OCI-LY1 (cell line): ENCODE data around the gene GTF3C2.

Source experiments
- H2AFZ ChIP-seq: fragments of 200-600 bp; sonication (generic), shearing (Covaris generic); 2 replicates; pipeline ENCODE4 v1.6.0; 2014; ENCODE audit warnings: antibody characterized with exemption, mild to moderate bottlenecking, low read length
- H3F3A ChIP-seq: fragments of 200-600 bp; sonication (generic), shearing (Covaris generic); 2 replicates; pipeline ENCODE4 v1.6.0; 2014; ENCODE audit warnings: mild to moderate bottlenecking, antibody characterized with exemption, low read length, moderate library complexity; ENCODE audit not compliant: insufficient read depth
- H3K27ac ChIP-seq: fragments of 200-600 bp; sonication (generic); 2 replicates; pipeline ENCODE4 v1.5.1; 2014; ENCODE audit warnings: low read length, mixed run types, mild to moderate bottlenecking, low read depth; ENCODE audit not compliant: poor library complexity, severe bottlenecking
- H3K27me3 ChIP-seq: fragments of 200-600 bp; sonication (generic); 2 replicates; pipeline ENCODE4 v1.6.0; 2014; ENCODE audit warnings: antibody characterized with exemption, mild to moderate bottlenecking, low read length, moderate library complexity; ENCODE audit not compliant: insufficient read depth
- H3K36me3 ChIP-seq: fragments of 200-600 bp; sonication (generic); 2 replicates; pipeline ENCODE4 v1.6.1; 2014; ENCODE audit warnings: mild to moderate bottlenecking, antibody characterized with exemption, low read length, moderate library complexity, mixed read lengths; ENCODE audit not compliant: insufficient read depth
- H3K4me1 ChIP-seq: fragments of 200-600 bp; sonication (generic); 2 replicates; pipeline ENCODE4 v1.5.1; 2014; ENCODE audit warnings: mild to moderate bottlenecking, low read length, moderate library complexity; ENCODE audit not compliant: insufficient read depth, severe bottlenecking
- H3K4me2 ChIP-seq: fragments of 200-600 bp; sonication (generic), shearing (Covaris generic); 2 replicates; pipeline ENCODE4 v1.6.1; 2014; ENCODE audit warnings: low read length
- H3K4me3 ChIP-seq: fragments of 200-600 bp; sonication (generic); 2 replicates; pipeline ENCODE4 v1.5.1; 2014; ENCODE audit warnings: low read length, low read depth, mild to moderate bottlenecking, mixed read lengths; ENCODE audit not compliant: poor library complexity, severe bottlenecking
- H3K79me2 ChIP-seq: fragments of 200-600 bp; shearing (Covaris generic); 2 replicates; pipeline ENCODE4 v1.6.1; 2016; ENCODE audit warnings: mixed run types, low read length, mixed read lengths; ENCODE audit not compliant: insufficient read depth
- H3K9ac ChIP-seq: fragments of 200-600 bp; sonication (generic), shearing (Covaris generic); 2 replicates; pipeline ENCODE4 v1.6.1; 2014; ENCODE audit warnings: mild to moderate bottlenecking, low read length, mixed read lengths
- H3K9me2 ChIP-seq: fragments of 200-600 bp; sonication (generic), shearing (Covaris generic); 2 replicates; pipeline ENCODE4 v1.6.1; 2014; ENCODE audit warnings: low read depth, mild to moderate bottlenecking, low read length, mixed read lengths
- H3K9me3 ChIP-seq: fragments of 200-600 bp; shearing (Covaris generic); 2 replicates; pipeline ENCODE4 v1.6.1; 2014; ENCODE audit warnings: low read length, mixed read lengths
- H4K20me1 ChIP-seq: fragments of 200-600 bp; sonication (generic), shearing (Covaris generic); 2 replicates; pipeline ENCODE4 v1.6.0; 2016; ENCODE audit warnings: mild to moderate bottlenecking, low read length; ENCODE audit not compliant: insufficient read depth
- EZH2 ChIP-seq: fragments of 200-600 bp; sonication (generic), shearing (Covaris generic); IDR thresholded peaks from 2 replicates; pipeline ENCODE4 v1.8.0; 2017; ENCODE audit warnings: borderline replicate concordance, mixed run types, mild to moderate bottlenecking, antibody characterized with exemption, low read length, moderate library complexity, mixed read lengths
- TF ChIP-seq, protein P1 (sequence below): fragments of 200-600 bp; sonication (generic), shearing (Covaris generic); IDR thresholded peaks from 2 replicates; pipeline ENCODE4 v1.5.1; 2017; ENCODE audit warnings: mild to moderate bottlenecking, antibody characterized with exemption, low read length, moderate library complexity, mixed read lengths

GTF3C2 gene

DNA sequence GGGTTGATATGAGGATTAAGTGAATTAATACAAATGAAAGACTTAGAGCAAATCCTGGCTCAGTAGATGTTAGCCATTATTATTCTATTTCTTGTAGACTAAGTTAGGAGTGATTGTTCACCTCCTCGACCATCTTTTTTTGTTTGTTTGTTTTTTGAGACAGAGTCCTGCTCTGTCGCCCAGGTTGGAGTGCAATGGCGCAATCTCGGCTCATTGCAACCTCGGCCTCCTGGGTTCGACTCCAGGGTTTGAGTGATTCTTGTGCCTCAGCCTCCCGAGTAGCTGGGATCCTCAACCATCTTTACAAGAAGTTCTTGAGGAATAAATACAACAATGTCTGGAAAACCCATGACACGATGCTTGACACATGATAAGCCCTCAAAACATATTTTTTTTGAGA lies 61.6 kb downstream of the GTF3C2 start:
- TF ChIP-seq, protein P1, sequence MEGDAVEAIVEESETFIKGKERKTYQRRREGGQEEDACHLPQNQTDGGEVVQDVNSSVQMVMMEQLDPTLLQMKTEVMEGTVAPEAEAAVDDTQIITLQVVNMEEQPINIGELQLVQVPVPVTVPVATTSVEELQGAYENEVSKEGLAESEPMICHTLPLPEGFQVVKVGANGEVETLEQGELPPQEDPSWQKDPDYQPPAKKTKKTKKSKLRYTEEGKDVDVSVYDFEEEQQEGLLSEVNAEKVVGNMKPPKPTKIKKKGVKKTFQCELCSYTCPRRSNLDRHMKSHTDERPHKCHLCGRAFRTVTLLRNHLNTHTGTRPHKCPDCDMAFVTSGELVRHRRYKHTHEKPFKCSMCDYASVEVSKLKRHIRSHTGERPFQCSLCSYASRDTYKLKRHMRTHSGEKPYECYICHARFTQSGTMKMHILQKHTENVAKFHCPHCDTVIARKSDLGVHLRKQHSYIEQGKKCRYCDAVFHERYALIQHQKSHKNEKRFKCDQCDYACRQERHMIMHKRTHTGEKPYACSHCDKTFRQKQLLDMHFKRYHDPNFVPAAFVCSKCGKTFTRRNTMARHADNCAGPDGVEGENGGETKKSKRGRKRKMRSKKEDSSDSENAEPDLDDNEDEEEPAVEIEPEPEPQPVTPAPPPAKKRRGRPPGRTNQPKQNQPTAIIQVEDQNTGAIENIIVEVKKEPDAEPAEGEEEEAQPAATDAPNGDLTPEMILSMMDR = no peak
- no peak for TF ChIP-seq EZH2
- Histone ChIP-seq H3K9me2 (no peaks in the 10 kb centered on the region), H2AFZ (no peak overlapping the region), H3K9ac (no peak overlapping the region), H3K27ac (no peak overlapping the region), H3K4me3 (no peak overlapping the region), H3K4me2 (no peak overlapping the region), H3F3A (no peaks in the 10 kb centered on the region), H3K79me2 (no peaks in the 10 kb centered on the region), H3K27me3 (no peaks in the 10 kb centered on the region), H3K9me3 (no peaks in the 10 kb centered on the region), H3K36me3 (no peaks in the 10 kb centered on the region), H4K20me1 (no peaks in the 10 kb centered on the region), H3K4me1 (peaks cover 26% of the 10 kb centered on the region)

DNA sequence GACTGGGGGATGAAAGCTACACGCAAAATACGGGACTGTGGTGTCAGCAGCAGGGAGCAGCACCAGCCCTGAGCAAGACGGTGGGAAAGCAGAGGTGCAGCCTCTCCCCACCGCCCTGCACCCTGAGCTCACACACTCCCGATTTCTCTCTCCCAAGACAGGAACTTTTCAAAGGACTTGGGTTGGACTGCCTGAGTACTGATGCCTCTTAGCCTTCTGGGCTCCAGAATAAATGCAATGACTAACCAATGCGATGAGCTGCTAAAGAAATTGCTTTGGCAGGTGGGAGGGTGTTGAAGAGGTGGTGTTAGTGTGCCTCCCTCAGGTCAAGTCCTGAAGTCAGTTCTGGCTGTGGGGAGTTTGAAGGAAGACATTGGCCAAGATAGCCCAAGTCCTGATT lies 64.7 kb downstream of the GTF3C2 start:
- Histone ChIP-seq H3K79me2 (no peaks in the 10 kb centered on the region), H3K9me2 (no peaks in the 10 kb centered on the region), H3K4me1 (peaks cover 26% of the 10 kb centered on the region), H3K36me3 (no peaks in the 10 kb centered on the region), H3K9ac (no peak overlapping the region), H3F3A (no peaks in the 10 kb centered on the region), H3K4me3 (no peak overlapping the region), H2AFZ (no peak overlapping the region), H3K27me3 (no peaks in the 10 kb centered on the region), H3K27ac (no peak overlapping the region), H3K9me3 (no peaks in the 10 kb centered on the region), H3K4me2 (no peak overlapping the region), H4K20me1 (no peaks in the 10 kb centered on the region)
- TF ChIP-seq EZH2 = no peak
- TF ChIP-seq, protein P1 = peak; percentile 55

DNA sequence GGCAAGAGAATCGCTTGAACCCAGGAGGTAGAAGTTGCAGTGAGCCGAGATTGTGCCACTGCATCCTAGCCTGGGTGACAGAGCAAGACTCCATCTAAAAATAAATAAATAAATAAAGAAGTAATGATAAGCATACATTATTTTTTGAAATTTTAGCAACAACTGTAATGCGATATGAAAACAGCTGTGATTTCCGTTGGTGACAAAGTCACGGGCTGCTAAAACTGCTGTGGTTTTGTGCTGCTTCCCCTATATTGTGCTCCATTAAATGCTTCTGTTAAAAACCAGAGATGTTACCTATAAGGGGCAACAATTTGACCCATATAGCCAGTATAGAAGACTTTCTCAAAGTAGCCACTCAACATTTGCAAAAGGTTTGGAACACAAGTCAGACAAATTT lies 66.0 kb downstream of the GTF3C2 start:
- no peak overlapping the region for H3K9ac ChIP-seq
- H3F3A ChIP-seq = no peaks in the 10 kb centered on the region
- H3K4me2 ChIP-seq = no peak overlapping the region; the same call in 1 of the 2 replicates
- H3K4me3 ChIP-seq = no peak overlapping the region
- no peaks in the 10 kb centered on the region for H3K9me2 ChIP-seq
- no peak overlapping the region for H2AFZ ChIP-seq
- no peaks in the 10 kb centered on the region for H3K36me3 ChIP-seq
- H3K27me3 ChIP-seq = no peaks in the 10 kb centered on the region
- no peaks in the 10 kb centered on the region for H4K20me1 ChIP-seq
- TF ChIP-seq, protein P1 = no peak
- no peak overlapping the region for H3K27ac ChIP-seq
- H3K4me1 ChIP-seq = peaks cover 26% of the 10 kb centered on the region
- H3K79me2 ChIP-seq = no peaks in the 10 kb centered on the region
- H3K9me3 ChIP-seq = no peaks in the 10 kb centered on the region
